SKM-1 (cell line): Measurements from ENCODE around the gene SCNN1G.
"Not testable (repeated sequence)": the region's sequence is repeated elsewhere in the genome, so short reads cannot be mapped to it uniquely, and the experiment has no call there.

Experiments used
- DNase-seq: peaks from one replicate; lab custom pipeline; 2025; ENCODE audit not compliant: unreplicated experiment; lab: John Stamatoyannopoulos, UW

SCNN1G gene, protein sequence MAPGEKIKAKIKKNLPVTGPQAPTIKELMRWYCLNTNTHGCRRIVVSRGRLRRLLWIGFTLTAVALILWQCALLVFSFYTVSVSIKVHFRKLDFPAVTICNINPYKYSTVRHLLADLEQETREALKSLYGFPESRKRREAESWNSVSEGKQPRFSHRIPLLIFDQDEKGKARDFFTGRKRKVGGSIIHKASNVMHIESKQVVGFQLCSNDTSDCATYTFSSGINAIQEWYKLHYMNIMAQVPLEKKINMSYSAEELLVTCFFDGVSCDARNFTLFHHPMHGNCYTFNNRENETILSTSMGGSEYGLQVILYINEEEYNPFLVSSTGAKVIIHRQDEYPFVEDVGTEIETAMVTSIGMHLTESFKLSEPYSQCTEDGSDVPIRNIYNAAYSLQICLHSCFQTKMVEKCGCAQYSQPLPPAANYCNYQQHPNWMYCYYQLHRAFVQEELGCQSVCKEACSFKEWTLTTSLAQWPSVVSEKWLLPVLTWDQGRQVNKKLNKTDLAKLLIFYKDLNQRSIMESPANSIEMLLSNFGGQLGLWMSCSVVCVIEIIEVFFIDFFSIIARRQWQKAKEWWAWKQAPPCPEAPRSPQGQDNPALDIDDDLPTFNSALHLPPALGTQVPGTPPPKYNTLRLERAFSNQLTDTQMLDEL

DNA sequence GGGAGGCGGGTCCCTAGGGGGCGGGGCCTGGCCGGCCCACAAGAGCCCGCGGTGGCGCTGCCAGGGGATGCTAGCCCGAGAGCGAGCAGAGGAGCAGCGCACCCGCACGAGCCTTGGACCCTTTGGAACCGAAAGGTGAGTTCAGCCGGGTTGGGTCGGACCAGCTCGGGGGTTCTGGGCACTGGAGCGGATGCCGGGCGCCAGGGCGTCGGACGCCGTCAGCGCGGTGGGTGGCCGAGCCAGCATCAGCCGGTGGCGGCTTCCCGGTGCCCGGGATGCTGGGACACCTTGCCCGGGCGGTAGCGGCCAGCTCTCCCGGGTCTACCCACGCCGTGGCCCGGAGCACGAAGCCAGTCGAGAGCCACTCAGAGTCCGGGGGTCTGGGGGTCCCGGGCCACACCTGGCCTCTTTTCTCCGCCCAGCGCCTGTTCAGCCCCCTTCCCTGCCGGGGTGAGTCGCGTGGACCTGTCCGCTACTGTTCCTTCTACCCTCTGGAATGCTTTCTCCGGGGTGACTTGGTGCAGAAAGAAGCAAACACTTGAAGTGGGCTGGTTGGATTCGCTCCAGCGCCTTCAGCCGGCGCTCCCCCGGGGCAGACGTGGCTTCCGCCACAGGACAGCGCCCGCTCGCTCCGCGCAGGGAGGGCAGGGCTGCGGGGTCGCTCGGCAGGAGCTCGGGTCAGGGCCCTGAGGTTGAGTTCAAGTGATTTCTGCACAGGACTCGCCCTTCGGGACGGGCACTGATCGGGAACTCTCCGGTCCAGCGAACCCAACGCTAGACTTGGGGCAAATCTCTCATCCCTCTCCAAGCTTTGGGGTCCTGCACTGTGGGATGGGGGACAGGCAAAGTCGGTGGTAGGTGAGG lies at the start of gene SCNN1G:
TSS of gene SCNN1G (plus strand) at position 67 of the 864 bp plus-strand sequence. CDS start 3,527 bp downstream, outside the sequence.
- DNase-seq: no peak

DNA sequence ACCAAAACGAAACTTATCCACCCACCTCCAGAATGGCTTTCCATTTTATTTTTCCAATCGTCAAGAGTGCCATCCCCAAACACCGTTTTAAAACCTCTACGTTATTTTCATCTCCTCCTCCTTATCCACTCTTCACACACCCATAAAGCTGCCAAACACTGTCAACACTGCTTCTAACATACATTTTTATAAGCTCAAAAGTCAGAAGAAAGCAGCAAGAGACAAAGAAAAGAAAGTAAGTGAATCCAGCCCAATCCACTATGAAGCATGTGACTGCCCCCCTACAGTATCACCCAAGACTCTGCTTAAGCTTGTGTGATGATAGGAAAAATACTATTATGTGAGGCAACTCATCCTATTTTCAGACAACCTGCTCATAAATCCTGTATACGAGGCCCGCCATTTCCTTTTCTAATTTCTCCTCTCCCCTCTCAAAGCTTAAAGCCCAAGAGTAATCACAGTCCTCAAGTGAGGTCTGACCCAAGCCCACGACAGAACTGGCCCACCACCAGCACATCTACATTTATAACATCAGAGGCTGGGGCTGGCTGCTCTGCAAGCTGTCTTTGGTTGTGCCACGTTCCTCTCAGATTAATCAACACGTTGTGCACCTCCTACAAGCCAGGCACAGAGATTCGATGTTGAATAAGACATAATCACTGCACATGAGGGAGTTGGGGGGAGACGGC lies 49.6 kb upstream of the SCNN1G start:
- DNase-seq: no peak

- DNase-seq: no peak
Measured at GRCh38 chr16:23134274-23134673, 48.3 kb upstream of the SCNN1G start.

DNA sequence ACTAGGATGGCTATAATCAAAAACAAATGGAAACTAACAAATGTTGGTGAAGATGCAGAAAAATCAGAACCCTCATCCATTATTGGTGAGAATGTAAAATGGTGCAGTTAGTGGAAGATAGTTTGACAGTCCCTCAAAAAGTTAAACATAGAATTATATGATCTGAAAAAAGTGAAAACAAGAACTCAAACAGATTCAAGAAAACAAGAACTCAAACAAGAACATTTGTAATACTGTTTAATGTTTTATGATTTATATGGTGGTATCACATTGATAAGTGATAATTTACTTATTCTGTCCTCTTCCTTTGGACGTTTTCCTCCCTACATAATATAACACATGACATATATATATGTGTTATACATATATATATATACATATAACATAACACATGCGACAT lies 45.3 kb upstream of the SCNN1G start:
- DNase-seq: no peak

GRCh38 chr16:23137818-23138217 lies 44.7 kb upstream of the SCNN1G start:
- no peak for DNase-seq

GRCh38 chr16:23140107-23140506 lies 42.4 kb upstream of the SCNN1G start:
- DNase-seq: no peak

- no peak for DNase-seq
Measured at GRCh38 chr16:23141033-23141432, 41.5 kb upstream of the SCNN1G start.

DNA sequence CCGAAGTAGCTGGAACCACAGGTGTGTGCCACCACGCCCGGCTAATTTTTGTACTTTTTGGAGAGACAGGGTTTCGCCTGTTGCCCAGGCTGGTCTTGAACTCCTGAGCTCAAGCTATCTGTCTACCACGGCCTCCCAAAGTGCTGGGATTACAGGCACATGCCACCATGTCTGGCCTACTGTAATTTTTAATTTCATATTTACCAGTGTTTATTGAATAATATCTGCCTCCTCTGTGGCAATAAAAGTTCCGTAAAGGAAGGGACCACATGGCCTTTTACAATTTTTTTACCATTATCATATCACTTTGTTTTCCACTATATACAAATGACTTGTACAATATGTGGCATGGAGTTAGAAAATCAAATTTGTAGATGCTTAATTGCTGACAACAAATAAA lies 41.0 kb upstream of the SCNN1G start:
- no peak for DNase-seq

DNA sequence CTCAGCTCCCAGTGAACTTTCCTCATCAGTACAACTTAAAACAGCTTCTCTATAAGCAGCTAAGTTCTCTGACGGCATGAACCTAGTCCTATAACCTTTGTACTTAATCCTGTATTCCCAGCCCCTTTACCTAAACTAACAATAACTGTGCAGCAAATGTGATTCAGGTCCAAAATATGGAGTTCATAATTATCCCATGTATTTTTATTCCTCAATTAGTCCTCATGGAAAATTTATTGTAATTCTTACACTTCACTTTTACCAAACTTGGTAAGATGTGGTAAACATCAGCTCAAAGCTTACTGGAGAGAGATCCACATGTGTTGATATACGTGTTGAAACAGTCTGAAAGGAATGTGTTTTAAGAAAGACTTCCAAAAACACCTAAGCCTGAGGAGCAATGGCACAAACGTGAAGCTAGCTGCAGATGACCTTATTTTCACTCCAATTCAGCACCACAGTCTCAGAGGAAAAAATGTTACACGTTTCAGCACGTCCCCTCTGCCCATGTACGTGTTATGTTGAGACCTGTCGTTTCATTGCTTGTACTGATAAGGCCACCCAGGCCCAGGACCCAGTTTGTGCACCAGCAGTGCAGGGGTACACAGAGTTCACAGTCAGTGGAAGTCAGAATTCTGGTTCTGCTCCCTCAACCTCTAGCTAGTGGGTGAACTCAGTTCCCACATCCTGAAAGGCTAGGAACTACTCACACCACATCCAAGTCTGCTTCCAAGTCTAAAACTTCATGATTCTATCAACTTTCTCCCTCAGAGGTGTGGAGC lies 40.4 kb upstream of the SCNN1G start:
- no peak for DNase-seq

DNA sequence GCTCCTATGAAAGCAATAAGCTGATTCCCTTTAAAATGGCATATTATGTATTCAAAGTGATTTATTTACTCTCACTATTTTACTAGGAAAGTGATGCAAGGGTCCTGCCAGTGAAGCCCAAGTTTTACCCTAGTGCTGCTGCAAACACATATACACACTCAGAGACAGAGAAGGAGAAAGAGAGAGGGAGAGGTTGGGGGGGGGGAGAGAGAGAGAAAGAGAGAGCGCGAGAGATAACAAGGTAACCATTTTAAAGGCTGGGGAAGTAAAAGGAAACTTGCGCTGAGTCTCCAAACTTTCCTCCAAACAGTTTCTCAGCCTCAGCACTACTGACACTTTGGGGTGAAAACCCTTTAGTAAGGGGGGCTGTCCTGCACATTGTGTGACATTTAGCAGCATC lies 39.2 kb upstream of the SCNN1G start:
- no peak for DNase-seq

- not testable (repeated sequence) for DNase-seq
Measured at GRCh38 chr16:23144393-23144792, 38.2 kb upstream of the SCNN1G start.

DNA sequence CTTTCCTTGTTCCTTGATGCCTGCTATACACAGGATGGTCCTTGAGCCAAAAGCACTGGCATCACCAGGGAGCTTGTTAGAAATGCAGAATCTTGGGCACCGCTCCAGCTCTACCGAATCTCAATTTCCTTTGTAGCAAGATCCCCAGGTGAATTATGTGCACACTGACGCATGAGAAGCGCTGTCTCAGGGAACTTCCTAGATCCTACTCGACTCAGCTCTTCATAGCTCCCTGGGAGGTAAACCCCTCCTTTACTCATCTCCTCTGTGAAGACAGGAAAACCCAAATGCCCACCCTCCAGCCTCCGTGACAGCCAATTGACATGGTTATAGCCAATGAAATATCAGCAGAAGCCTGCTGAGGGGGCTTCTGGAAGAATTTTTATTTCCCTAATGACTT lies 37.4 kb upstream of the SCNN1G start:
- no peak for DNase-seq

DNA sequence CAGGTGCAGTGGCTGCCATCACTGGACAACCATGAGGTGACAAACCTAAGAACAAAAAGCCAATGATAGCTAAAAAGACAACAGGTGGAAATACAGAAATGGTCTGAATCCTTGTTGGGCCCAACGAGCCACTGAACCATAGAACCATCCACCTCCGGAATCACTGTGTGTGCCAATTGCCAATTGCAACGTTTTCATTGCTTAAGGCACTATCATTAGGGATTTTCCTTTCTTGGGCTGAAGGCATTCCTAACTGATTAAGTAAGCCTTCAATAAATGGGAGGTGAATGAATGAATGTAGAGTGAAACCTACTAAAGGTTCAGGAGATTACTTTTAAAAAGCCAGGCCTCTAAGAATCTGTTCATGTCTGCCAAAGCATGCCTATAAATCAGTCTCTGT lies 36.9 kb upstream of the SCNN1G start:
- no peak for DNase-seq

- DNase-seq: no peak
Measured at GRCh38 chr16:23146877-23147601, 35.5 kb upstream of the SCNN1G start.

GRCh38 chr16:23147666-23148065 lies 34.9 kb upstream of the SCNN1G start:
- no peak for DNase-seq

- DNase-seq: no peak
Measured at GRCh38 chr16:23148166-23148512, 34.4 kb upstream of the SCNN1G start.

DNA sequence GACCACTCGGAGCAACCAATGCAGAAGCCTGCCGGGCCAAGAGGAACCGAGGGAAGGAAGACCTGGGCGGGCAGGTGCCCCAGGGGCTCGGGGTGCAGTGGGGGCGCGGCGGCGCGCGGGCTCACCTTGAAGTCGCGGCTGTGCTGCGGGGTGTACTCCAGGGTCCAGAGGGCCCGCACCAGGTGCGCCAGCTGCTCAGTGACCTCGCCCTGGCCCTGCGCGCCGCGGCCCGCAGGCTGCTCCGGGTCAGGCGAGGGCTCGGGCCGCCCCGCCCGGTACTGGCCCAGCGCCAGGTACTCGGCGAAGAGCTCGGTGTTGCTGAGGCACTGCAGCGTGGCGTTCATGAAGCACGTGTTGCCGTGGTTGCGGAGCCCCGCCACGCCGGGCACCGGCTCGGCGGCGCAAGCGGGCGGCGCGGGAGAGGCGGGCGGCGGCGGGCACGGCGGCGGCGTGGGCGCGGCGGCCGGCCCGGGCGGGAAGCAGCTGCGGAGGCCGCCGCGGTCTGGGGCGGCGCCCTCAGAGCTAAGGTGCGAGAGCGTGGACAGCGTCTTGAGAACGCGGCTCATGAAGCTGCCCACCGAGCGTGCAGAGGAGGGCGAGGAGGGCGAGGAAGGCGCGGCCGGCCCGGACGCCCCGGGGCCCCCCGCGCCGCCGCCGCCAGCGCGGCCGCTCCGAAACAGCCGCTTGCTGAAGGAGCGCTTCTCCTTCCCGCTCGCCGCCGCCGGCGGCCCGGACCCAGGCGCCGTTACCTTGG lies 33.9 kb upstream of the SCNN1G start:
- no peak for DNase-seq

- DNase-seq: peak; percentile 82
Measured at GRCh38 chr16:23149267-23149992, 33.1 kb upstream of the SCNN1G start, which contains the start of gene USP31. Gene USP31 (minus strand): TSS chr16:23149452. CDS start chr16:23149270, 182 bp downstream.
